Neural progenitor cell (in vitro differentiated cells): ENCODE data around the gene SIGLEC15.

Experiments used
- EZH2 ChIP-seq: fragments of 200-600 bp; sonication (generic); IDR thresholded peaks from 2 replicates; pipeline ENCODE4 v1.6.1; 2017; ENCODE audit warnings: antibody characterized with exemption, mild to moderate bottlenecking, moderate library complexity
- EZH2phosphoT487 ChIP-seq: fragments of 200-600 bp; sonication (generic); IDR thresholded peaks from 2 replicates; pipeline ENCODE4 v1.6.1; 2017; ENCODE audit warnings: antibody characterized with exemption
- TF ChIP-seq, protein P1 (sequence below): fragments of 200-600 bp; sonication (generic); IDR thresholded peaks from 2 replicates; pipeline ENCODE4 v1.5.1; 2017; ENCODE audit warnings: antibody characterized with exemption, mild to moderate bottlenecking

DNA sequence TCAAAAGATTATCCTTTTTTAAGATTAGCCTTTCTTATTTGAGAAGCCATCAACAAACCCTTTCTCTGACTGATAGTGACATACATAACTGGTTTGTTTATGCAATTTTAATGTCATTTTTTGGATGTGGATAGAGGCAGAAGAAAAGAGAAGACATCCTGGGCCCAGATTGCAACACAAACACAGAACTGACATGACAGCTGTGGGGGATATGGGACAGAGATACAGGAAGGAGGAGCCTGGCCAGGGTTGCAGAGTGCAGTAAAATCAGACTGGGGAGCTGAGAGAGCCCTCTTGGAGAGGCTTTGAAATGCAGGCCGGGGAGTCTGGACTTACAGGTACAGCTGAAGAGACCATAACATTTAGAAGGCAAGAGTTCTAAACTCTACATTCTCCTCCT lies 65.1 kb downstream of the SIGLEC15 start:
- TF ChIP-seq, protein P1, sequence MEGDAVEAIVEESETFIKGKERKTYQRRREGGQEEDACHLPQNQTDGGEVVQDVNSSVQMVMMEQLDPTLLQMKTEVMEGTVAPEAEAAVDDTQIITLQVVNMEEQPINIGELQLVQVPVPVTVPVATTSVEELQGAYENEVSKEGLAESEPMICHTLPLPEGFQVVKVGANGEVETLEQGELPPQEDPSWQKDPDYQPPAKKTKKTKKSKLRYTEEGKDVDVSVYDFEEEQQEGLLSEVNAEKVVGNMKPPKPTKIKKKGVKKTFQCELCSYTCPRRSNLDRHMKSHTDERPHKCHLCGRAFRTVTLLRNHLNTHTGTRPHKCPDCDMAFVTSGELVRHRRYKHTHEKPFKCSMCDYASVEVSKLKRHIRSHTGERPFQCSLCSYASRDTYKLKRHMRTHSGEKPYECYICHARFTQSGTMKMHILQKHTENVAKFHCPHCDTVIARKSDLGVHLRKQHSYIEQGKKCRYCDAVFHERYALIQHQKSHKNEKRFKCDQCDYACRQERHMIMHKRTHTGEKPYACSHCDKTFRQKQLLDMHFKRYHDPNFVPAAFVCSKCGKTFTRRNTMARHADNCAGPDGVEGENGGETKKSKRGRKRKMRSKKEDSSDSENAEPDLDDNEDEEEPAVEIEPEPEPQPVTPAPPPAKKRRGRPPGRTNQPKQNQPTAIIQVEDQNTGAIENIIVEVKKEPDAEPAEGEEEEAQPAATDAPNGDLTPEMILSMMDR, result no peak
- TF ChIP-seq EZH2, result no peak
- no peak for TF ChIP-seq EZH2phosphoT487
